AG09309 (cell line): ENCODE measurements around the gene SLC44A4.
"Not testable (repeated sequence)": the region's sequence is repeated elsewhere in the genome, so short reads cannot be mapped to it uniquely, and the experiment has no call there.

Experiments used
- DNase-seq: peaks from one replicate; pipeline ENCODE4 v3.0.0-alpha.2; 2010; ENCODE audit warnings: low read depth
- H3K4me3 ChIP-seq: 2 replicates; pipeline ENCODE4 v1.5.1; 2011; ENCODE audit warnings: mild to moderate bottlenecking, low read depth, low read length, moderate library complexity; ENCODE audit not compliant: control insufficient read depth
- CTCF ChIP-seq: IDR thresholded peaks from 2 replicates; pipeline ENCODE4 v1.5.1; 2011; ENCODE audit warnings: mild to moderate bottlenecking, low read depth, low read length, inconsistent platforms; ENCODE audit not compliant: insufficient read depth, control insufficient read depth; ENCODE audit errors: missing control alignments

Gene SLC44A4

GRCh38 chr6:31860349-31860748, 18.4 kb downstream of the SLC44A4 start:
- DNase-seq: no peak
- TF ChIP-seq CTCF: no peak
- H3K4me3 ChIP-seq: no peak overlapping the region

- H3K4me3 ChIP-seq: no peak overlapping the region
- TF ChIP-seq CTCF: no peak
- DNase-seq: no peak
Measured at GRCh38 chr6:31859923-31860322, 18.9 kb downstream of the SLC44A4 start.

GRCh38 chr6:31858707-31859106, 20.1 kb downstream of the SLC44A4 start:
- no peak for DNase-seq
- no peak for TF ChIP-seq CTCF
- no peak overlapping the region for H3K4me3 ChIP-seq

- H3K4me3 ChIP-seq, DNase-seq: not testable (repeated sequence)
Measured at GRCh38 chr6:31857774-31858173, 21.0 kb downstream of the SLC44A4 start.

GRCh38 chr6:31851980-31852718, 26.6 kb downstream of the SLC44A4 start:
- not testable (repeated sequence) for DNase-seq, H3K4me3 ChIP-seq

- no peak for DNase-seq
- no peak overlapping the region for H3K4me3 ChIP-seq
- TF ChIP-seq CTCF: no peak
Measured at GRCh38 chr6:31851485-31851832, 27.3 kb downstream of the SLC44A4 start.

GRCh38 chr6:31850765-31851484, 27.9 kb downstream of the SLC44A4 start:
- no peak for TF ChIP-seq CTCF
- DNase-seq: no peak
- no peak overlapping the region for H3K4me3 ChIP-seq

- no peak overlapping the region for H3K4me3 ChIP-seq
- DNase-seq: no peak
- no peak for TF ChIP-seq CTCF
Measured at GRCh38 chr6:31847276-31847978, 31.4 kb downstream of the SLC44A4 start.
